UCSD-AML1 (cell line): Measurements from ENCODE around the gene LRRC1.

ENCODE experiments used
- DNase-seq: peaks from one replicate; lab custom pipeline; 2025; ENCODE audit not compliant: unreplicated experiment; lab: John Stamatoyannopoulos, UW

The LRRC1 gene

GRCh38 chr6:53845280-53846195, 50.7 kb downstream of the LRRC1 start:
- DNase-seq = no peak

GRCh38 chr6:53846250-53846649, 51.4 kb downstream of the LRRC1 start:
- DNase-seq = no peak

GRCh38 chr6:53847796-53848314, 53.0 kb downstream of the LRRC1 start:
- DNase-seq = no peak

- DNase-seq = no peak
Observed at GRCh38 chr6:53850527-53850926, 55.7 kb downstream of the LRRC1 start.

- DNase-seq = no peak
Observed at GRCh38 chr6:53851561-53851960, 56.8 kb downstream of the LRRC1 start.

- no peak for DNase-seq
Observed at GRCh38 chr6:53852805-53853204, 58.0 kb downstream of the LRRC1 start.

- DNase-seq = no peak
Observed at GRCh38 chr6:53854843-53855567, 60.2 kb downstream of the LRRC1 start.

GRCh38 chr6:53855940-53856339, 61.1 kb downstream of the LRRC1 start:
- DNase-seq = no peak

GRCh38 chr6:53857318-53858094, 62.7 kb downstream of the LRRC1 start:
- DNase-seq = no peak

GRCh38 chr6:53858196-53858595, 63.4 kb downstream of the LRRC1 start:
- DNase-seq = no peak

GRCh38 chr6:53858913-53859312, 64.1 kb downstream of the LRRC1 start:
- no peak for DNase-seq

GRCh38 chr6:53860511-53860910, 65.7 kb downstream of the LRRC1 start:
- no peak for DNase-seq

GRCh38 chr6:53861518-53861917, 66.7 kb downstream of the LRRC1 start:
- DNase-seq = no peak

- DNase-seq = no peak
Observed at GRCh38 chr6:53862662-53863462, 68.1 kb downstream of the LRRC1 start.

GRCh38 chr6:53864781-53865180, 70.0 kb downstream of the LRRC1 start:
- DNase-seq = no peak

GRCh38 chr6:53866226-53866625, 71.4 kb downstream of the LRRC1 start:
- DNase-seq = no peak

- no peak for DNase-seq
Observed at GRCh38 chr6:53868626-53869025, 73.8 kb downstream of the LRRC1 start.

GRCh38 chr6:53869964-53870363, 75.2 kb downstream of the LRRC1 start:
- DNase-seq = no peak

GRCh38 chr6:53873922-53874321, 79.1 kb downstream of the LRRC1 start:
- DNase-seq = no peak

- DNase-seq = no peak
Observed at GRCh38 chr6:53874964-53875363, 80.2 kb downstream of the LRRC1 start.
